MCF 10A (cell line): Measurements from ENCODE around the gene EFNB3. TPM values are rescaled to one million over a fixed set of nuclear protein-coding genes. Genes with fewer than 3 reads are reported as not detected.

Experiments used
- total RNA-seq: library from RNA; stranded (reverse); gene quantifications from 2 replicates; pipeline ENCODE4 v1.2.3, GENCODE V29; 2022

EFNB3 gene
- total RNA-seq, 1 experiment from 2014 or later, result 1.4 TPM

Other genes with a start within 250 kb of the EFNB3 start
- gene ZBTB4, start 225.6 kb upstream of the EFNB3 start, total RNA-seq, result 26.3 and 29.1 TPM in 2 replicates
- gene SLC35G6, start 223.8 kb upstream of the EFNB3 start, total RNA-seq, result not detected in 2 replicates
- 89.6 and 107 TPM in 2 replicates for gene POLR2A, start 220.8 kb upstream of the EFNB3 start, total RNA-seq
- 3.5 and 3.9 TPM in 2 replicates for gene TNFSF12, start 156.1 kb upstream of the EFNB3 start, total RNA-seq
- 6.3 and 10.8 TPM in 2 replicates for gene TNFSF13, start 146.5 kb upstream of the EFNB3 start, total RNA-seq
- 66.9 and 67.3 TPM in 2 replicates for gene SENP3, start 143.3 kb upstream of the EFNB3 start, total RNA-seq
- 6.9 and 10.6 TPM in 2 replicates for gene CD68, start 125.6 kb upstream of the EFNB3 start, total RNA-seq
- gene MPDU1, start 121.3 kb upstream of the EFNB3 start, total RNA-seq, result 52.0 and 56.5 TPM in 2 replicates
- 32.6 and 34.4 TPM in 2 replicates for gene SOX15, start 115.1 kb upstream of the EFNB3 start, total RNA-seq
- 60.7 and 65.1 TPM in 2 replicates for gene FXR2, start 90.3 kb upstream of the EFNB3 start, total RNA-seq
- gene SAT2, start 77.4 kb upstream of the EFNB3 start, total RNA-seq, result 66.8 and 82.7 TPM in 2 replicates
- 0.35 and 1.1 TPM in 2 replicates for gene SHBG, start 75.1 kb upstream of the EFNB3 start, total RNA-seq
- gene ATP1B2, start 54.3 kb upstream of the EFNB3 start, total RNA-seq, result not detected in 2 replicates
- gene TP53, start 17.7 kb upstream of the EFNB3 start, total RNA-seq, result 131 and 181 TPM in 2 replicates
- gene WRAP53, start 16.7 kb upstream of the EFNB3 start, total RNA-seq, result 10.7 and 11.7 TPM in 2 replicates
- 0.05 and 0.12 TPM in 2 replicates for gene DNAH2, start 12.5 kb downstream of the EFNB3 start, total RNA-seq
- gene KDM6B, start 129.0 kb downstream of the EFNB3 start, total RNA-seq, result 37.9 and 39.8 TPM in 2 replicates
- 3.5 and 4.4 TPM in 2 replicates for gene TMEM88, start 149.9 kb downstream of the EFNB3 start, total RNA-seq
- gene NAA38, start 152.4 kb downstream of the EFNB3 start, total RNA-seq, result 70.2 and 83.4 TPM in 2 replicates
- gene CYB5D1, start 152.8 kb downstream of the EFNB3 start, total RNA-seq, result 23.1 and 23.2 TPM in 2 replicates
- 78.5 and 87.1 TPM in 2 replicates for gene CHD3, start 183.6 kb downstream of the EFNB3 start, total RNA-seq
- gene RNF227, start 211.1 kb downstream of the EFNB3 start, total RNA-seq, result 5.6 and 7.4 TPM in 2 replicates
- gene KCNAB3, start 224.7 kb downstream of the EFNB3 start, total RNA-seq, result 4.2 and 10.0 TPM in 2 replicates
- gene TRAPPC1, start 226.7 kb downstream of the EFNB3 start, total RNA-seq, result 80.0 and 104 TPM in 2 replicates
- 31.5 and 39.2 TPM in 2 replicates for gene CNTROB, start 227.0 kb downstream of the EFNB3 start, total RNA-seq